ENCODE measurements around the gene PIP5K1B. TPM values are rescaled to one million over a fixed set of nuclear protein-coding genes. Genes with fewer than 3 reads are reported as not detected.
"Not testable (repeated sequence)": the region's sequence is repeated elsewhere in the genome, so short reads cannot be mapped to it uniquely, and the experiment has no call there.

The PIP5K1B gene
- total RNA-seq, 2 donors from 2014 or later: 0.17 to 0.37 TPM

GRCh38 chr9:68699625-68700024 lies 5.4 kb upstream of the PIP5K1B start:
- ATAC-seq (replicated peaks); H3K27ac Mint-ChIP-seq; H3K4me3 Mint-ChIP-seq; H3K36me3 Mint-ChIP-seq (ENCODE audit: low read depth); H3K4me1 Mint-ChIP-seq; H3K9me3 Mint-ChIP-seq: not testable (repeated sequence)
- peaks cover 66% of the 10 kb centered on the region for H3K27me3 Mint-ChIP-seq

DNA sequence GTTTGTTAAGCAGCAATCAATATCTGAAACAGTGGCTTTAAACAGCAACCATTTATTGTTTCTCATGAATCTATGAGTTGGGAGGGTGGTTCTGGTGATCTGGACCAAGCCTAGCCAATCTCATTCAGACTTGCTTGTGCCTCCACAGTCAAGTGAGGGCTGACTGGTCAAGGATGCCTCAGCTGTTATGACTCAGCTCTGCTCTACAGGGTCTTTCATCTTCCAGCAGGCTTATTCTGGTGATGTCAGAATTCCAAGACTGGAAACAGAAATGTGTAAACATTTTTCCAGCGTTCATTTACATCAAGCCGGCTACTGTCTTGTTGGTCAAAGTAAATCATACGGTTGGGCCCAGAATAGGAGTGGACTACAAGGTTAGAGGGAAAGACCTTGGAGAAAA lies 2.5 kb upstream of the PIP5K1B start:
- peaks cover 7% of the 10 kb centered on the region for H3K4me1 Mint-ChIP-seq

GRCh38 chr9:68703672-68704071 lies 1.4 kb upstream of the PIP5K1B start:
- Mint-ChIP-seq H3K36me3 (ENCODE audit: low read depth) (no peaks in the 10 kb centered on the region), H3K27ac (no peak overlapping the region), H3K27me3 (peaks cover 71% of the 10 kb centered on the region), H3K9me3 (no peaks in the 10 kb centered on the region), H3K4me1 (peaks cover 7% of the 10 kb centered on the region), H3K4me3 (peak overlapping the region; percentile 27)
- no peak for ATAC-seq (replicated peaks)

More for the DNA sequence above, 2.5 kb upstream of the PIP5K1B start:
- H3K27ac Mint-ChIP-seq: no peak overlapping the region
- H3K36me3 Mint-ChIP-seq (ENCODE audit: low read depth): no peaks in the 10 kb centered on the region
- no peak overlapping the region for H3K4me3 Mint-ChIP-seq
- ATAC-seq (replicated peaks): no peak
- H3K9me3 Mint-ChIP-seq: no peaks in the 10 kb centered on the region
- peaks cover 74% of the 10 kb centered on the region for H3K27me3 Mint-ChIP-seq

GRCh38 chr9:68704498-68704813 lies 584 bp upstream of the PIP5K1B start:
- H3K27me3 Mint-ChIP-seq: peaks cover 72% of the 10 kb centered on the region
- H3K9me3 Mint-ChIP-seq: no peaks in the 10 kb centered on the region
- no peak overlapping the region for H3K27ac Mint-ChIP-seq
- H3K36me3 Mint-ChIP-seq (ENCODE audit: low read depth): no peaks in the 10 kb centered on the region
- peaks cover 7% of the 10 kb centered on the region for H3K4me1 Mint-ChIP-seq
- ATAC-seq (replicated peaks): no peak
- peak overlapping the region; percentile 27 for H3K4me3 Mint-ChIP-seq

DNA sequence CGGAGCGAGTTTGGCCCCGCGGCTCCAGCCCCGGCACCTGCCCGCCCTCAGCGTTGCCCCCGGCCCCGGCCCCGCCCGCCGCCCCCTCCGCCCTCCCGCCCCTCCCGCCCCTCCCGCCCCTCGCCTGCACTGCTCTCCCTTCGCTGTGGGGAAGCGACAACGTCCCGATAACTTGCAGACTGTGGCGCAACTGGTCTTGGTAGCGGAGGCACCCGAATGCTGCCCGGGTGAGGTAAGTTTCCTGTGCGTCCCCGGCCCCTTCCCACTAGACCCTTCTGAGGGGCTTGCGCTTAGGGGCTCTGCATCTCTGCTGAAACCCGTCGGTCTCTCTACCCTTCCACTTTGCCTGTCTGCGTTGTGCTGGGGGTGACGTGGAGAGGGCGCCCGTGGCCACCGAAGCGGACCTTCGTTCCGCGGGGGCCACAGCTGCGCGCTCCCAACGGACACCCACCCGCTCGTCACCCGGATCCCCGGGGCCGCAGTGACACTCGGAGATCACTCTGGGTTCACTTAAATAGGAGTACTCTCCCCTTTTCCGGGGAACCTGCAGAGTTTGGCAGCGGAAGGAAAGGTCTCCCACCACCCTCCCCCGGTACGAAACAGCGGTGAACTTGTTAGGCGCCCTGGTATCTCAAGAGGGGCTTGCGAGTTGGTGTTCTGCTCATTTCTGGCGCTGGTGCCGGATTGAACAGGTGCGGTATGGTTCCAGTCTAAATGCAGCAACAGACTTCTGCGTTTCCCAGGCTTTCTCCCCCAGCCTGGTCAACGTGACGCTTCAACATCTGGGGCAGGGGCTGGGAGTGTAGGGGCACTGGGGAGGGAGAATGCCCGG lies 707 bp downstream of the PIP5K1B start:
- peak; percentile 7 for ATAC-seq (replicated peaks)
- Mint-ChIP-seq H3K27me3 (peaks cover 69% of the 10 kb centered on the region), H3K4me3 (peak overlapping the region; percentile 67), H3K9me3 (no peaks in the 10 kb centered on the region), H3K36me3 (ENCODE audit: low read depth) (no peaks in the 10 kb centered on the region), H3K27ac (no peak overlapping the region), H3K4me1 (peaks cover 7% of the 10 kb centered on the region)

- H3K4me3 Mint-ChIP-seq: peak overlapping the region; percentile 67
- H3K27me3 Mint-ChIP-seq: peaks cover 69% of the 10 kb centered on the region
- H3K27ac Mint-ChIP-seq: no peak overlapping the region
- ATAC-seq (replicated peaks): no peak
- peaks cover 7% of the 10 kb centered on the region for H3K4me1 Mint-ChIP-seq
- H3K9me3 Mint-ChIP-seq: no peaks in the 10 kb centered on the region
- no peaks in the 10 kb centered on the region for H3K36me3 Mint-ChIP-seq (ENCODE audit: low read depth)
Measured at GRCh38 chr9:68706363-68707201, 1.5 kb downstream of the PIP5K1B start.

- Mint-ChIP-seq H3K4me3 (no peak overlapping the region), H3K36me3 (ENCODE audit: low read depth) (no peaks in the 10 kb centered on the region), H3K27ac (no peak overlapping the region), H3K9me3 (no peaks in the 10 kb centered on the region), H3K27me3 (peaks cover 76% of the 10 kb centered on the region), H3K4me1 (peaks cover 7% of the 10 kb centered on the region)
- ATAC-seq (replicated peaks): no peak
Measured at GRCh38 chr9:68707801-68708488, 2.9 kb downstream of the PIP5K1B start.

DNA sequence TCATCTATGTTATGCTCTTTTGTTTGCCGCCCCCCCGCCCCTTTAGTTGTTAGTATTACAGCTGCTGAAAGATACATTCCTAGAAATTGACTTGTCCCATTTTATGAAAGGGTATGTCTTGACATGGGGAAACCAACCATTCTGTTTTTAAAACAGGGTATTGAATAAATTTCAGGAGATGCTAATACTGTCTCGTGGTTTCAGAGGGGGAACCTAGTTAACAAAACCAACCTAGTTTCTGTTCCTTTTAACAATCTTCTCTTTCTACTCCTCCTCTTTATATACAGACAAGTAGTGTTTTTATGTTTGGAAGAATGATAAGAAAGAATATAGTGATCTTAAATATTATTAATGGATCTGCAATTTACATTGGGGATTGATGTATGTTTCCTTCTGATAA lies 3.5 kb downstream of the PIP5K1B start:
- Mint-ChIP-seq H3K27me3 (peaks cover 76% of the 10 kb centered on the region), H3K27ac (no peak overlapping the region), H3K36me3 (ENCODE audit: low read depth) (no peaks in the 10 kb centered on the region), H3K9me3 (no peaks in the 10 kb centered on the region), H3K4me3 (no peak overlapping the region), H3K4me1 (peaks cover 7% of the 10 kb centered on the region)
- no peak for ATAC-seq (replicated peaks)

GRCh38 chr9:68709291-68710110 lies 4.5 kb downstream of the PIP5K1B start:
- peaks cover 7% of the 10 kb centered on the region for H3K4me1 Mint-ChIP-seq
- H3K27me3 Mint-ChIP-seq: peaks cover 71% of the 10 kb centered on the region
- H3K9me3 Mint-ChIP-seq: no peaks in the 10 kb centered on the region
- H3K4me3 Mint-ChIP-seq: no peak overlapping the region
- no peak overlapping the region for H3K27ac Mint-ChIP-seq
- H3K36me3 Mint-ChIP-seq (ENCODE audit: low read depth): no peaks in the 10 kb centered on the region
- ATAC-seq (replicated peaks): no peak

DNA sequence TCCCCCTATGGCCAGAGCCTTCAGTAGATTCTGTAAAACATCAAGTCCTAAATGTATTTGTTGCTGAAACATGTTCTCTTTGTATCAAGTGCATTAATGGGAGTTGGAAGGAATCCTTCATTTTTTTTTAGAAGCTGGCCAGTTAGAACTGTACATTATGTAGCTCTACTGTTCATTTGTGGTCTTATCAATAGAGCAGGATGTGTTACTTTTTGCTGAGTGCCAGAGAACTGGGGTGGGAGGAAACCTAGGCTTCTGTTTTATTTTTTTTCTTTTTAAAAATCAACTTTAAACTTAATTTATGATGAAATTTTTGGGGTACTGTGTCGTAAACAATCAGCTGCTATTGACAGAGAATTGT lies 5.1 kb downstream of the PIP5K1B start:
- no peaks in the 10 kb centered on the region for H3K36me3 Mint-ChIP-seq (ENCODE audit: low read depth)
- peaks cover 7% of the 10 kb centered on the region for H3K4me1 Mint-ChIP-seq
- H3K27me3 Mint-ChIP-seq: peaks cover 75% of the 10 kb centered on the region
- no peak for ATAC-seq (replicated peaks)
- H3K27ac Mint-ChIP-seq: no peak overlapping the region
- H3K4me3 Mint-ChIP-seq: no peak overlapping the region
- H3K9me3 Mint-ChIP-seq: no peaks in the 10 kb centered on the region

DNA sequence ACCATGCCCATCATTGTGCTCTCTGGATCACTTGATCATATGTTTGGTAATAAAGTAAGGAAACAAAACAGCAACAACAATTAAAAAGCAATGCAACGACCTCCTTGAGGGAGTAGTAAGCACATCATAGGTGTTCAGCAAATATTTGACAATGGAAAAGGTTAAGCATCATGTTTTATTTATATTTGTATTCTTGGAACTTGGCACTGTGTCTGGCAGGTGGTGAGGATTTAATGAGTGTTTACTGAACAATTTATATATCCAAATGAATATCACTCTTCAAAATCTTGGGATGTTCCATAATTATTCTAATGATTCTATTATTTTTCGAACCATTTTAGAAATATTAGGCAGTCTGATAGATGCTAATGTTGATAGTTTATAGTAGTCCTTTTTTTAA lies 6.2 kb downstream of the PIP5K1B start:
- Mint-ChIP-seq H3K36me3 (ENCODE audit: low read depth) (no peaks in the 10 kb centered on the region), H3K4me3 (no peak overlapping the region), H3K9me3 (no peaks in the 10 kb centered on the region), H3K27me3 (peaks cover 74% of the 10 kb centered on the region), H3K4me1 (peaks cover 5% of the 10 kb centered on the region), H3K27ac (no peak overlapping the region)
- no peak for ATAC-seq (replicated peaks)

- H3K4me1 Mint-ChIP-seq: no peaks in the 10 kb centered on the region
- ATAC-seq (replicated peaks): no peak
- H3K27me3 Mint-ChIP-seq: peaks cover 69% of the 10 kb centered on the region
Measured at GRCh38 chr9:68711932-68712331, 6.9 kb downstream of the PIP5K1B start.

GRCh38 chr9:68714416-68715180 lies 9.6 kb downstream of the PIP5K1B start:
- no peak for ATAC-seq (replicated peaks)
- Mint-ChIP-seq H3K36me3 (ENCODE audit: low read depth) (no peaks in the 10 kb centered on the region), H3K9me3 (no peaks in the 10 kb centered on the region), H3K27me3 (peaks cover 51% of the 10 kb centered on the region), H3K4me1 (no peaks in the 10 kb centered on the region), H3K27ac (no peak overlapping the region), H3K4me3 (no peak overlapping the region)

More at GRCh38 chr9:68711932-68712331, 6.9 kb downstream of the PIP5K1B start:
- Mint-ChIP-seq H3K27ac (no peak overlapping the region), H3K4me3 (no peak overlapping the region), H3K9me3 (no peaks in the 10 kb centered on the region), H3K36me3 (ENCODE audit: low read depth) (no peaks in the 10 kb centered on the region)

DNA sequence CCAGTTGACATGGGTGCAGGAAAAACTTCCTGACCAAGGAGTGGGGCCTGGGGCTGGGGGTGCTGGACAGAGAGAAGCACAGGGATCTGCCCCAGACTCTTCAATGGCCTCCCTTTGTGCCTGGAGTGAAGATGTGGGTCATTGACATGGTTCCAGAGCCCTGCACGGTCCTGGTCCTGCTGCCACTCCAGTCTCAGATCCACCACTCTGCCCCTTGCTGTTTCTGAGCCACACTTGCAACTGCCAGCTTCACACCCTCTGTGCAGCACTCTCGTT lies 10.1 kb downstream of the PIP5K1B start:
- H3K4me3 Mint-ChIP-seq: no peak overlapping the region
- H3K27ac Mint-ChIP-seq: no peak overlapping the region
- no peaks in the 10 kb centered on the region for H3K9me3 Mint-ChIP-seq
- no peaks in the 10 kb centered on the region for H3K36me3 Mint-ChIP-seq (ENCODE audit: low read depth)
- ATAC-seq (replicated peaks): no peak
- H3K4me1 Mint-ChIP-seq: no peaks in the 10 kb centered on the region
- H3K27me3 Mint-ChIP-seq: peaks cover 46% of the 10 kb centered on the region

Measured in activated T-helper 17 cell treated with anti-CD3 and anti-CD28 coated beads, Interleukin-2, amount 50 U/mL, for 72 hours (primary cell).